C4-2B (cell line): ENCODE data around the gene SRRM4.

Experiments
- ZFX ChIP-seq: fragments of 450-650 bp; IDR thresholded peaks from 2 replicates; pipeline ENCODE4 v1.6.1; 2017
- TF ChIP-seq, protein P1 (sequence below): fragments of 450-650 bp; conservative IDR thresholded peaks from 2 replicates; pipeline ENCODE4 v1.5.1; 2017; ENCODE audit warnings: mild to moderate bottlenecking

DNA sequence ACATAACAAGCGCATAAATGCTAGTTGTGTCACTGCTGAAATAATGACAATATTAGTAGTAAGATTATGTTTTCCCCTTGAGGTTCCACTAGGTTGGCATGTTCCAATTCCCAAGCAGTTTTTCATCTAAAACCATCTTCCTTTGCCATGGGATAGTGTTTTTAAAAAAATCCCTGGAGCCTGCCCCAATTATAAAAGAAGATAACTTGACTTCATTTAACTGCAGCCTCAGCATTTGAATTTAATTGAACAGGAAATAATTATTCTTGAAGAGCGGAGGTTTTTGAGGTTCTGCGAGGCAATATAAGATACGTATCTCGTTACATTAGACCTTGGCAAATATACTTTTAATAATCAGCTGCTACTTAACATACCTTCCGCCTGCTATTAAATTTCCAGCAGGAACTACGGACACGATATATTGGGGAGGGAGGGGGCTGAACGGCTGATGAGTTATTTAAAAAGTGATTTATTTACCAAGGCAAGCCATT is 132.2 kb downstream of the SRRM4 start:
- TF ChIP-seq, protein P1, sequence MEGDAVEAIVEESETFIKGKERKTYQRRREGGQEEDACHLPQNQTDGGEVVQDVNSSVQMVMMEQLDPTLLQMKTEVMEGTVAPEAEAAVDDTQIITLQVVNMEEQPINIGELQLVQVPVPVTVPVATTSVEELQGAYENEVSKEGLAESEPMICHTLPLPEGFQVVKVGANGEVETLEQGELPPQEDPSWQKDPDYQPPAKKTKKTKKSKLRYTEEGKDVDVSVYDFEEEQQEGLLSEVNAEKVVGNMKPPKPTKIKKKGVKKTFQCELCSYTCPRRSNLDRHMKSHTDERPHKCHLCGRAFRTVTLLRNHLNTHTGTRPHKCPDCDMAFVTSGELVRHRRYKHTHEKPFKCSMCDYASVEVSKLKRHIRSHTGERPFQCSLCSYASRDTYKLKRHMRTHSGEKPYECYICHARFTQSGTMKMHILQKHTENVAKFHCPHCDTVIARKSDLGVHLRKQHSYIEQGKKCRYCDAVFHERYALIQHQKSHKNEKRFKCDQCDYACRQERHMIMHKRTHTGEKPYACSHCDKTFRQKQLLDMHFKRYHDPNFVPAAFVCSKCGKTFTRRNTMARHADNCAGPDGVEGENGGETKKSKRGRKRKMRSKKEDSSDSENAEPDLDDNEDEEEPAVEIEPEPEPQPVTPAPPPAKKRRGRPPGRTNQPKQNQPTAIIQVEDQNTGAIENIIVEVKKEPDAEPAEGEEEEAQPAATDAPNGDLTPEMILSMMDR: no peak
- no peak for TF ChIP-seq ZFX
